ENCODE data around the gene NRN1. TPM values are rescaled to one million over a fixed set of nuclear protein-coding genes. Genes with fewer than 3 reads are reported as not detected.

The NRN1 gene
- polyA plus RNA-seq, 1 of the 3 experiments (the other 2 are of a cell fraction): 8.9 TPM

- TF ChIP-seq USF2 (IDR thresholded peaks at IDR 0.05; ENCODE audit: borderline replicate concordance, low read depth, low read length) (no peak), TCF12 (IDR thresholded peaks at IDR 0.05) (no peak), MEF2A (IDR thresholded peaks at IDR 0.05; ENCODE audit: borderline replicate concordance, low read depth) (no peak), FOXM1 (IDR thresholded peaks at IDR 0.05; ENCODE audit: low read depth) (no peak), RAD21 (IDR thresholded peaks at IDR 0.05; ENCODE audit: low read length) (no peak), ELF1 (IDR thresholded peaks at IDR 0.05) (no peak), EP300 (IDR thresholded peaks at IDR 0.05; ENCODE audit: borderline replicate concordance in 1 of 2, low read depth in 1 of 2, low read length in 1 of 2) (no peak), ZBTB33 (IDR thresholded peaks at IDR 0.05; ENCODE audit: borderline replicate concordance, low read depth) (no peak), RCOR1 (IDR thresholded peaks at IDR 0.05; ENCODE audit: low read length) (no peak)
These were observed 11.6 kb downstream of the NRN1 start (continued) for GRCh38 chr6:5994999-5995657.

- Histone ChIP-seq H3K4me2 (no peak overlapping the region), H3K36me3 (replicated peaks in 1 of 2; ENCODE audit: control insufficient read depth in 1 of 2, insufficient read depth in 2 of 2, low read length in 1 of 2) (no peaks in the 10 kb centered on the region), H3K4me1 (ENCODE audit: control insufficient read depth in 1 of 2, insufficient read depth in 2 of 2, low read depth in 1 of 2, low read length in 1 of 2) (peaks cover 0 to 12% of the 10 kb centered on the region in 2 experiments; a peak in 1 of 4 replicates), H3K79me2 (ENCODE audit: insufficient read depth) (no peaks in the 10 kb centered on the region), H3K9me3 (no peaks in the 10 kb centered on the region), H2AFZ (ENCODE audit: low read depth) (no peak overlapping the region), H3K9ac (no peak overlapping the region), H3K27me3 (ENCODE audit: insufficient read depth) (peaks cover 36% of the 10 kb centered on the region), H3K4me3 (ENCODE audit: low read depth in 2 of 2, low read length in 1 of 2) (no peak overlapping the region), H3F3A (replicated peaks; ENCODE audit: insufficient read depth) (no peaks in the 10 kb centered on the region), H4K20me1 (ENCODE audit: insufficient read depth) (no peaks in the 10 kb centered on the region), H3K27ac (ENCODE audit: low read depth in 2 of 2, low read length in 1 of 2) (no peak overlapping the region), H3K9me2 (no peaks in the 10 kb centered on the region)
- CTCF ChIA-PET: interaction anchor here (1.0 to 1.1 kb wide), 2 partner anchors 8 to 19 kb away, joined by 3 to 4 read pairs; no protein-coding TSS in a partner anchor
- WGBS (ENCODE audit: low lambda C conversion rate): 52% methylated on average over 34 of the region's 38 CpGs
- DNase-seq: no peak
- POLR2A ChIA-PET: no interaction called here
- no peak for TF ChIP-seq SMC3 (IDR thresholded peaks at IDR 0.05; ENCODE audit: low read depth, low read length)
- TF ChIP-seq MXI1 (IDR thresholded peaks at IDR 0.05; ENCODE audit: low read depth, low read length): no peak
- TF ChIP-seq TCF12 (IDR thresholded peaks at IDR 0.05): no peak
- TF ChIP-seq NRF1 (IDR thresholded peaks at IDR 0.05; ENCODE audit: low read depth, low read length): no peak
- TF ChIP-seq YY1 (IDR thresholded peaks at IDR 0.05; ENCODE audit: low read depth): no peak
- TF ChIP-seq, protein P1, sequence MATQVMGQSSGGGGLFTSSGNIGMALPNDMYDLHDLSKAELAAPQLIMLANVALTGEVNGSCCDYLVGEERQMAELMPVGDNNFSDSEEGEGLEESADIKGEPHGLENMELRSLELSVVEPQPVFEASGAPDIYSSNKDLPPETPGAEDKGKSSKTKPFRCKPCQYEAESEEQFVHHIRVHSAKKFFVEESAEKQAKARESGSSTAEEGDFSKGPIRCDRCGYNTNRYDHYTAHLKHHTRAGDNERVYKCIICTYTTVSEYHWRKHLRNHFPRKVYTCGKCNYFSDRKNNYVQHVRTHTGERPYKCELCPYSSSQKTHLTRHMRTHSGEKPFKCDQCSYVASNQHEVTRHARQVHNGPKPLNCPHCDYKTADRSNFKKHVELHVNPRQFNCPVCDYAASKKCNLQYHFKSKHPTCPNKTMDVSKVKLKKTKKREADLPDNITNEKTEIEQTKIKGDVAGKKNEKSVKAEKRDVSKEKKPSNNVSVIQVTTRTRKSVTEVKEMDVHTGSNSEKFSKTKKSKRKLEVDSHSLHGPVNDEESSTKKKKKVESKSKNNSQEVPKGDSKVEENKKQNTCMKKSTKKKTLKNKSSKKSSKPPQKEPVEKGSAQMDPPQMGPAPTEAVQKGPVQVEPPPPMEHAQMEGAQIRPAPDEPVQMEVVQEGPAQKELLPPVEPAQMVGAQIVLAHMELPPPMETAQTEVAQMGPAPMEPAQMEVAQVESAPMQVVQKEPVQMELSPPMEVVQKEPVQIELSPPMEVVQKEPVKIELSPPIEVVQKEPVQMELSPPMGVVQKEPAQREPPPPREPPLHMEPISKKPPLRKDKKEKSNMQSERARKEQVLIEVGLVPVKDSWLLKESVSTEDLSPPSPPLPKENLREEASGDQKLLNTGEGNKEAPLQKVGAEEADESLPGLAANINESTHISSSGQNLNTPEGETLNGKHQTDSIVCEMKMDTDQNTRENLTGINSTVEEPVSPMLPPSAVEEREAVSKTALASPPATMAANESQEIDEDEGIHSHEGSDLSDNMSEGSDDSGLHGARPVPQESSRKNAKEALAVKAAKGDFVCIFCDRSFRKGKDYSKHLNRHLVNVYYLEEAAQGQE (IDR thresholded peaks at IDR 0.05; ENCODE audit: low read depth, low read length): no peak
- TF ChIP-seq POLR2AphosphoS5 (IDR thresholded peaks at IDR 0.05; ENCODE audit: low read depth, low read length): no peak
- no peak for TF ChIP-seq NFIC (IDR thresholded peaks at IDR 0.05; ENCODE audit: borderline replicate concordance)
- TF ChIP-seq, protein P2, sequence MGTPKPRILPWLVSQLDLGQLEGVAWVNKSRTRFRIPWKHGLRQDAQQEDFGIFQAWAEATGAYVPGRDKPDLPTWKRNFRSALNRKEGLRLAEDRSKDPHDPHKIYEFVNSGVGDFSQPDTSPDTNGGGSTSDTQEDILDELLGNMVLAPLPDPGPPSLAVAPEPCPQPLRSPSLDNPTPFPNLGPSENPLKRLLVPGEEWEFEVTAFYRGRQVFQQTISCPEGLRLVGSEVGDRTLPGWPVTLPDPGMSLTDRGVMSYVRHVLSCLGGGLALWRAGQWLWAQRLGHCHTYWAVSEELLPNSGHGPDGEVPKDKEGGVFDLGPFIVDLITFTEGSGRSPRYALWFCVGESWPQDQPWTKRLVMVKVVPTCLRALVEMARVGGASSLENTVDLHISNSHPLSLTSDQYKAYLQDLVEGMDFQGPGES (IDR thresholded peaks at IDR 0.05; ENCODE audit: low read depth, low read length): no peak
- TF ChIP-seq USF2 (IDR thresholded peaks at IDR 0.05; ENCODE audit: borderline replicate concordance, low read depth, low read length): no peak
- no peak for TF ChIP-seq SIN3A (IDR thresholded peaks at IDR 0.05; ENCODE audit: borderline replicate concordance, low read depth, low read length)
- TF ChIP-seq GABPA (IDR thresholded peaks at IDR 0.05; ENCODE audit: low read depth): no peak
- no peak for TF ChIP-seq GATA2 (CRISPR knock-in tag; IDR thresholded peaks at IDR 0.05)
- no peak for TF ChIP-seq RCOR1 (IDR thresholded peaks at IDR 0.05; ENCODE audit: low read length)
- TF ChIP-seq TAF1 (IDR thresholded peaks at IDR 0.05; ENCODE audit: borderline replicate concordance, low read depth, low read length): no peak
- no peak for TF ChIP-seq RFX5 (IDR thresholded peaks at IDR 0.05; ENCODE audit: low read length)
These were observed 12.3 kb downstream of the NRN1 start for GRCh38 chr6:5994234-5994998.

All from SK-N-SH (cell line).